ENCODE measurements around the gene TOLLIP.

- TF ChIP-seq POLR2A (IDR thresholded peaks at IDR 0.05): no peak
- no peak for TF ChIP-seq CTCF (IDR thresholded peaks at IDR 0.05)
Measured at GRCh38 chr11:1302041-1302460, 7.4 kb downstream of the TOLLIP start.

Data from body of pancreas (tissue), 4 donors.